HepG2 (cell line): ENCODE measurements around the gene NCOA4. TPM values are rescaled to one million over a fixed set of nuclear protein-coding genes. Genes with fewer than 3 reads are reported as not detected.

Experiments
- BATF2 ChIP-seq: sonication (generic); formaldehyde crosslinking; IDR thresholded peaks from 2 replicates; pipeline ENCODE4 v1.8.0; 2022; ENCODE audit warnings: mild to moderate bottlenecking, missing genetic modification reagents, moderate library complexity
- BCL6 ChIP-seq: IDR thresholded peaks from 2 replicates; pipeline ENCODE4 v1.6.1; 2016; ENCODE audit warnings: missing genetic modification reagents, missing compliant biosample characterization
- DPF2 ChIP-seq: sonication (generic); formaldehyde crosslinking; IDR thresholded peaks from 2 replicates; pipeline ENCODE4 v1.4.0; 2020; ENCODE audit warnings: mild to moderate bottlenecking, low read depth, missing genetic modification reagents, borderline replicate concordance
- FOXP4 ChIP-seq: sonication (generic); formaldehyde crosslinking; IDR thresholded peaks from 2 replicates; pipeline ENCODE4 v1.4.0; 2020; ENCODE audit warnings: missing genetic modification reagents
- JUNB ChIP-seq: sonication (generic); formaldehyde crosslinking; IDR thresholded peaks from 2 replicates; pipeline ENCODE4 v1.8.0; 2022; ENCODE audit warnings: missing genetic modification reagents, mild to moderate bottlenecking, borderline replicate concordance
- MEIS1 ChIP-seq: sonication (generic); formaldehyde crosslinking; IDR thresholded peaks from 2 replicates; pipeline ENCODE4 v1.9.0; 2021; ENCODE audit warnings: mild to moderate bottlenecking, missing genetic modification reagents, moderate library complexity, borderline replicate concordance
- PAXIP1 ChIP-seq: sonication (generic); formaldehyde crosslinking; conservative IDR thresholded peaks from 2 replicates; pipeline ENCODE4 v1.4.0; 2020; ENCODE audit warnings: mild to moderate bottlenecking, missing genetic modification reagents, moderate library complexity
- POGZ ChIP-seq: sonication (generic); formaldehyde crosslinking; IDR thresholded peaks from 2 replicates; pipeline ENCODE4 v1.4.0; 2020; ENCODE audit warnings: mild to moderate bottlenecking, missing genetic modification reagents
- SAP130 ChIP-seq: IDR thresholded peaks from 2 replicates; pipeline ENCODE4 v1.6.1; 2016; ENCODE audit warnings: low read depth
- SOX5 ChIP-seq: IDR thresholded peaks from 2 replicates; pipeline ENCODE4 v1.6.1; 2016; ENCODE audit warnings: borderline replicate concordance
- TEAD3 ChIP-seq: optimal IDR thresholded peaks from 2 replicates; pipeline ENCODE3; 2016; ENCODE audit warnings: borderline replicate concordance
- THRA ChIP-seq: sonication (generic); formaldehyde crosslinking; IDR thresholded peaks from 2 replicates; pipeline ENCODE4 v1.4.0; 2020; ENCODE audit warnings: missing genetic modification reagents, borderline replicate concordance
- ZBTB43 ChIP-seq: sonication (generic); formaldehyde crosslinking; conservative IDR thresholded peaks from 2 replicates; pipeline ENCODE4 v1.4.0; 2020; ENCODE audit warnings: missing genetic modification reagents
- ZMYM2 ChIP-seq: sonication (generic); formaldehyde crosslinking; IDR thresholded peaks from 2 replicates; pipeline ENCODE4 v1.8.0; 2022; ENCODE audit warnings: mild to moderate bottlenecking, missing genetic modification reagents
- ZNF605 ChIP-seq: sonication (generic); formaldehyde crosslinking; IDR thresholded peaks from 2 replicates; pipeline ENCODE4 v1.8.0; 2022; ENCODE audit warnings: mild to moderate bottlenecking, missing genetic modification reagents
- ZNF770 ChIP-seq: sonication (generic); formaldehyde crosslinking; IDR thresholded peaks from 2 replicates; pipeline ENCODE4 v1.5.0; 2020; ENCODE audit warnings: mild to moderate bottlenecking, missing genetic modification reagents
- ZSCAN12 ChIP-seq: sonication (generic); formaldehyde crosslinking; IDR thresholded peaks from 2 replicates; pipeline ENCODE4 v1.9.0; 2021; ENCODE audit warnings: mild to moderate bottlenecking, missing genetic modification reagents
- polyA plus RNA-seq, 8 experiments: library from polyadenylated mRNA; depleted of rRNA in 3 of 8; stranded (reverse) in 7 of 8; unstranded in 1 of 8; fragments of >200 nt; fragmentation: Illumina TruSeq in 4 of 8; extraction: Trizol in 4 of 8; gene quantifications; 2 replicates each; pipeline versions ENCODE4 v1.2.1 to v1.2.3, GENCODE V29; 2011 to 2016; ENCODE audit warnings: low read depth in 4 of 8, missing spikeins in 1 of 8, mixed read lengths in 1 of 8; ENCODE audit not compliant: insufficient read depth in 1 of 8
- total RNA-seq, 5 experiments: library from RNA; depleted of rRNA; stranded (reverse); fragments of >200 nt; fragmentation: Illumina TruSeq; extraction: Trizol; gene quantifications; 2 replicates each; pipeline ENCODE4 v1.2.3, GENCODE V29; 2016; ENCODE audit warnings: low read depth in 1 of 5

Gene NCOA4
- total and polyA plus RNA-seq, 2 of the 13 experiments (the other 11 are each of a cell fraction or from before 2014, with no cell fraction given), result 306 to 400 TPM

GRCh38 chr10:46002189-46002687, 28.2 kb downstream of the NCOA4 start (continued):
- TF ChIP-seq FOXP4 (CRISPR knock-in tag), result peak; percentile 45; the same call in 1 of the 2 replicates
- peak; percentile 36; the same call in 1 of the 2 replicates for TF ChIP-seq DPF2 (CRISPR knock-in tag)
- peak; percentile 58; the same call in 1 of the 2 replicates for TF ChIP-seq SOX5
- TF ChIP-seq THRA, result peak; percentile 49; the same call in 1 of the 2 replicates
- TF ChIP-seq BCL6 (CRISPR knock-in tag), result peak; percentile 67
- 0 out of 2 replicates have a peak, but pooled peaks have one; percentile 12 for TF ChIP-seq BATF2
- peak; percentile 38; the same call in 1 of the 2 replicates for TF ChIP-seq POGZ (CRISPR knock-in tag)
- peak; percentile 49; the same call in 1 of the 2 replicates for TF ChIP-seq ZNF605 (CRISPR knock-in tag)
- peak; percentile 88 for TF ChIP-seq PAXIP1 (CRISPR knock-in tag)
- peak; percentile 5 for TF ChIP-seq TEAD3
- TF ChIP-seq ZBTB43, result 0 out of 2 replicates have a peak, but pooled peaks have one; percentile 35
- TF ChIP-seq SAP130 (CRISPR knock-in tag), result peak; percentile 59; the same call in 1 of the 2 replicates
- 0 out of 2 replicates have a peak, but pooled peaks have one; percentile 44 for TF ChIP-seq MEIS1 (CRISPR knock-in tag)
- TF ChIP-seq ZSCAN12 (CRISPR knock-in tag), result 0 out of 2 replicates have a peak, but pooled peaks have one; percentile 24
- peak; percentile 98 for TF ChIP-seq ZNF770
- TF ChIP-seq ZMYM2, result peak; percentile 92
- 0 out of 2 replicates have a peak, but pooled peaks have one; percentile 21 for TF ChIP-seq JUNB
